Dedifferentiated amniotic fluid mesenchymal stem cell (primary cell): Measurements from ENCODE around the gene NALCN.
A peak's percentile ranks its signal among the peaks of the same experiment; 100 is the strongest.
"Not testable (repeated sequence)": the region's sequence is repeated elsewhere in the genome, so short reads cannot be mapped to it uniquely, and the experiment has no call there.

Experiments used
- DNase-seq: peaks from one replicate; pipeline ENCODE4 v3.0.0-alpha.2; 2016; ENCODE audit errors: extremely low spot score

The NALCN gene

DNA sequence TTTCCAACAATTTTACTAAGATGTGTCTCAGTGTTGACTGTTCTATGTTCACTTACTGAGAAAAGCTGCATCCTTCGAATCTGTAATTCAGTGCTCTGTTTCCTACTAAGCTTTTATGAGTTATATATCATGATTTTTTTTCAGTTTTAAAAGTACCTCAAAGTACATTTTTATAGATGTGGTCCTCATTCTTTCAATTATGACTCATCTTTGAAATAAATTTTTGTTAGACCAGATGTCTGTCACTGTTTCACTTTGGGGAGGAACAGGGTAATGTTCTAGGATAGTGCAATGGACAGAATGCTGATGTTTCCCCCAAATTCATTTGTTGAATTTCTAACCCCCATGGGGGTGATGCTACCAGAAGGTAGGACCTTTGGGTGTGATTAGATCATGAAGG lies 74.8 kb downstream of the NALCN start:
- no peak for DNase-seq

GRCh38 chr13:101339202-101339601 lies 77.1 kb downstream of the NALCN start:
- no peak for DNase-seq

DNA sequence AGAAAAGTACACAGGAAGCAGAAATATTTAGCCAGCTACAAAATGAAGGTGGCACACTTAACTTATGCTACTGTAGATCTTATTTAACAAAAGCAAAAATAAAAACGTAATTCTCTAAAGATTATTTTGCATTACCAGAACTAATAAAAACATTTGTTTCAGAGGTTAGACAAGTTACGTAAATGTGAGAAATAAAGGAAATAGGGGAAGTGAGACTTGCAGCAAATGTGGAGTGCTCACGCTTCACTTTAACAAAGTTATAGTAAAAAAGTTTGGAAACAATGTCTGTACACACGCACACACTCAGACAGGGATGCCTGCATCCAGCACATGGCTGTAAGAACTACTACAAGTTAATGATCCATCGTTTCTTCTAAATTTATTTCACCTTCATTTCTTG lies 83.7 kb downstream of the NALCN start:
- no peak for DNase-seq

GRCh38 chr13:101331731-101332130 lies 84.6 kb downstream of the NALCN start:
- DNase-seq: no peak

DNA sequence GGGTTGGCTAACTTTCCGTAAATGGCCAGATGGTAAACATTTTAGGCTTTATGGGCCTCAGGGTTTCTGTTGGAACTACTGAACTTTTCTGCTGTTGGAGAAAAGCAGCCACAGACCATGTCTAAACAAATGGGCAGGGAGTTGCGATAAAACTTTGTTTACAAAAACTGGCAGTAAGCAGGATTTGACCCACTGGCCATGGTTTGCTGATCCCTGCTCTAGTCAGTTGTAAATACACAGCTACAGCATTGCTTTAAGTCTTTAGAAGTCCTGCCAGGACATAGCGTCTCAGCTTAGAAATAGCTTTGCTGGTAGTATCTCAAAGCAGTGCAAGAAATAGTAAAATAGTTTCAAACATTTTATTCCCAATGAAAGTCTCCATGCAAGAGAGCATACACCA lies 88.4 kb downstream of the NALCN start:
- no peak for DNase-seq

DNA sequence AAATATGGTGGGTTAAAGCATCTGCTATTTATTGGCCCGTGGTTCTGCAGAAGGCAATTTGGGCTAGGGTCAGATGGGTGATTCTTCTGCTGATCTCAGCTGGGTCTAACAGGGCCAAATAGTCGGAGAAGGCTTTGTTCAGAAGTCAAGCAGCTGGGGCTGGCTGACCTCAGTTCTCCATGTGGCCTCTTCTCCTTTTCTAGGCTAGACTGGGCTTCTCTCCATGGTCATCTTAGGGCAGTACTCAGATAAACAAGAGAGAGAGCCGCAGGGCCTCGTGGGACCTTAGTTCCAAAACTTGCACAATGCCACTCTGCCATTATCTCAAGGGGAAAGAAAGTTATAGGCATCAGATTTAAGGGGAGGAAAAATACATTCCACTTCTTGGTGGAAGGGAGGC lies 89.6 kb downstream of the NALCN start:
- DNase-seq: no peak

DNA sequence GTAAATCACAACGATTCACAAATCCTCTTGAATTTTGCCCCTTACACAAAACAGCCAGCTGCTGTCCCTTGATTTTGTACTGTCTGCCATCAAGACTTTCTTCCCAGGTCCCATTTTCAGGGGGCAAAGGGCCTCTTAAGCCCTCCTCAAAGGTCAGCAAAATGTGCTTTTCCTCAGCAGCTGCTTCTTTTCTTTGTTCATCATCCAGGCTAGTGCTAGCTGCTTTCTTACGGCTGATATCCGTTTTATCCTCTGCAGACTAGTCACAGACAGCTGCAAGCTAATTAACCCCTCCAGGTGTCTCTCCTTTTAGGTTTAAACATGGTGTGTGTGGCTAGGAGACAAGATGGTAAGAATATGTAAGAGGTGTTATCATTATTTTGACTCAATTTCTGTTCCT lies 90.9 kb downstream of the NALCN start:
- no peak for DNase-seq

GRCh38 chr13:101323601-101324000 lies 92.7 kb downstream of the NALCN start:
- no peak for DNase-seq

DNA sequence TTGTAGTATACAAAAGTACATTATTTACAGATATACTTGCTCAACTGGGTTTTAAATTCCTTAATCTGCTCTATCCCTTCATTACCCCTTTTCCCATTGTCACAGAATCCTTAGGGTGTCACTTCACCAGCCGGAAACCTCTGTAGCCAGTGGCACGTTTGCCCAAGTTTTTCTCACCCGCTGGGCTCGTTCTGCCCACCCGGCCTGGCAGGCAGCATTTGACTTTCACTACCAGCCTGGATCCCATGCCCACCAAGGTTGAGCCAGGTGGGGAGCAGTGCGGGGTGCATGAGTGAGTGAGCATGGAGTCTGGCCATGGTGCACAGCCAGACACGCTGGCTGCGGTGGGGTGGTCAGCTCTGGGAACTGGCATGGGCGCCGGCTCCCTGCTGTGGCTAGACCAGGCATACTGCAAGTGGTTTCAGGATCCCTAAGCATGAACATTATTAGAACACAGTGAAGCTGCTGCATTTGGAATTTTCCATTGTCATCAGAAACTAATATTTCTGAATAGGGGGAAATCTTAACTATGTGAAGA lies 98.3 kb downstream of the NALCN start:
- DNase-seq: no peak

GRCh38 chr13:101313479-101313878 lies 102.8 kb downstream of the NALCN start:
- not testable (repeated sequence) for DNase-seq

DNA sequence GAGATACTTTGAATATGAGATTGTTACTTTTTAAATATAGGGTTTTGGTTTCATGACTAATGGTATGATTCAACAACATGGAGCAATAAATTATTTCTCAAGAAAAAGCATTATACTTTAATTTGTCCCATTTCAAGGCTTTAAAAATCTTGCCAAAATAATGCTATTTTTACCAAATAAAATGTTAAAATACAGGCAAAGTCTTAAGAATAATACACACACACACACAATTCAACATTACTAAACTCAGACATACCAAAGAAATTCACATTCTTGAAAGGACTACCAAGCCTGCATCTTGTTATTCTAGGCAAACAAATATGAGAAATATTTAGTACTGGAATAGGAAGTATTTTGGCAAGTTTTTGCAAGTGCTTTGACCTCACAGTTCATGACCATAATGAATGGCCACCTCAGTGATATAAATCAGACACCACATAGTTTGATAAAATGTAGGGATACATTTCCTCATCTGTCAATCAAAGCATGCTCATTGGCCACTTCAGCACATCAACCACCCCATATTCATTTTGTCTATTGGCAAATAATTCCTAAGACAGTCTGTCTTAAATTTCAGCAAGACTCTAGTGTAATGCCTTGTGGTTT lies 107.2 kb downstream of the NALCN start:
- DNase-seq: peak; percentile 86

DNA sequence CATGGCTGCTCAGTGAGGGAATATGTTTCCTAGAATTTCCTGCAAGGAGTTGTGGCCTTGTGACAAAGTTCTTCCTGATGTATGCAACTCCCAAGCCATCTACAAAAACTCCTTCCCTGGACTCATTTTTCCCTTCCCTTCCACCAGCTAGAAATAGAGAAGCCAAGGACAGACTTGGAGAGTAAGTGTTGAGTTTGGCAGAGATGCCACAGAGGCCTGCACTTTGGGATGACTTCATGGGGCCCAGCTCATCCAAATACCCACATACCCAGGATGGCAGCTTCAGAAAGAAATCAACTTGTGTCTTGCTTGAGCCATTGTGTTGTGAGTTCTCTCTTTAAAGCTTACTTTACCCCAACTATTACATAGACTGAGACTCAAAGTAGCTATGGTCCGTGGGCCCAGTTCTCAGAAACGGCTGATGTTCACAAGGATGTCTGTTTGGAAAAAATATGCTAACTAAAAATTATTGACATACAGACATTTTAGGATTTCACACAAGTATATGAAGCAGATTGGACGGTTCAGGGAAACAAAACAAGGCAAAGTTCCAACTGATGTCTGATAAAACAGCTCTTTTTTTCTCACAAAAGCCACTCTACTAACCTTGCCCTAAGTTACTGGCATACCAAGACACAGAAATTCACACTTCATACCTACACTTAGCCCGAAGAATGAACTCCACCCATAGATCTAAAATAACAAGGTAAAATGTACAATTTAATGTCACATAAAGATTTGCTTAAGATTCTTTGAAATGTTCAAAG lies 107.9 kb downstream of the NALCN start:
- no peak for DNase-seq

DNA sequence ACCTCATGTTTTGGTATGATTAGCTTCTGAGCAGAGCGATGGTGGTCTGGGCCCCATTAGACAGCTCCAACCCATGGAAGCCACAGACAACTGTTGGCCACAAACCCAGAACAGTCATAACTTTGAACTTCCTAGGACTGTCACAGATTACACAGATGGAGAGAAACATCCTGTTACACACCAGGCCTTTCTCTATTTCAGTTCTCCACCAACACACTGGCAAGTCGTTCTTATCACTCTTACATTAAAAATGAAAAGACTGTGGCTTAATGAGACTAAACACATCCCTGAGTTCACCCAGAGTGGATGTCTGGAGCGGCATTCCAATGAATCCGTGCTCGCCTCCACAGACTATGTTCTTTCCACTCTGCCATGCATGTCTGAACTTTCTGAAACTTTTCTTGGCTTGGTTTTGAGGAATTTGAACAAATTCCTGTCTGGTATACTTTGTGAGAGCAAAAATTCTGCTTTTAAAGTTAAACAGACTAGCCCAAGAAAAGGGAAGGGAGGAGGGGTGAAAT lies 109.1 kb downstream of the NALCN start:
- peak; percentile 89 for DNase-seq

- DNase-seq: no peak
Observed at GRCh38 chr13:101306773-101307172, 109.5 kb downstream of the NALCN start.

DNA sequence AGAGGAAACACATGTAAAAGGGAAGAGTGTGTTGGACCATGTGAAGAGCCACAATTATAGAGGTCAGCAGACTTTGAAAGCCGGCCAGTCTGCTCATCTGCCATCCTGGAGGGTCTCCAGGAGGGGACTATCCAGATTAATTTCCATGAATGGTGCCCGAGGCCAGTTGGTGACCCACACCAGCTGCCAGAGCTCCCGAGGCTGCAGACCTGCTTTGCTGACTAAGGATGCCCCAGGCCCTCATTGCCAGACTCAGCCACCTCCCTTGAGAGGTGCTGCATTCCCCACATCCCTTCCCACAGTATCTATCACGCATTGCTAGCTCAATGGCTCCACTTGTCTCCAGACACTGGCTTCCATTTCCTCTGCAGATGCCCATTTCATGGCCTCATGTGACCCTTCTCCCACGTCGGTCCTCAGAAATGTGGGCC lies 110.3 kb downstream of the NALCN start:
- DNase-seq: no peak

- DNase-seq: no peak
Observed at GRCh38 chr13:101303521-101303920, 112.8 kb downstream of the NALCN start.

DNA sequence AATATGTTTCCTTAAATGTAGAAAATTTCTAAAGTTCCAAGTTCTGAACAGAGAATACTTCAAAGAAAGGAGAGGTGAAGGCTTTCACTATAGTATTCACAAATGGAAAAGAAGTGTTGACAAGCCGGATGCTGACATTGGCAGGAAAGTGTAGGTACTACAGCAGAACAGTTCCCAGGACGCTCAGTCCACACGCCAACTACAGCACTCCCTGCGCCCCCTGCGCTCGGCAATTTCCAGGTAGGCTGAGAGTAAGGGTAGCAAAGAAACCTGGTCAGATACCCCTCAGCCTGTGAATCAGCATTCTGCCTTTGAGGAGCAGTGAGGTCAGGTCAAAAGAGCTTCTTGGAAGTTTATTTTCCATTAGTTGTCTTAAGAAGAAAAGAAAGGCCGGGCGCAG lies 115.3 kb downstream of the NALCN start:
- no peak for DNase-seq

GRCh38 chr13:101300531-101300930 lies 115.8 kb downstream of the NALCN start:
- DNase-seq: no peak

- DNase-seq: no peak
Observed at GRCh38 chr13:101298517-101298916, 117.8 kb downstream of the NALCN start.

GRCh38 chr13:101297794-101298193 lies 118.5 kb downstream of the NALCN start:
- no peak for DNase-seq

GRCh38 chr13:101292711-101293110 lies 123.6 kb downstream of the NALCN start:
- DNase-seq: peak; percentile 33

- no peak for DNase-seq
Observed at GRCh38 chr13:101291646-101292515, 124.4 kb downstream of the NALCN start.
